ENCODE data around the gene OGFRL1.

OGFRL1 gene

DNA sequence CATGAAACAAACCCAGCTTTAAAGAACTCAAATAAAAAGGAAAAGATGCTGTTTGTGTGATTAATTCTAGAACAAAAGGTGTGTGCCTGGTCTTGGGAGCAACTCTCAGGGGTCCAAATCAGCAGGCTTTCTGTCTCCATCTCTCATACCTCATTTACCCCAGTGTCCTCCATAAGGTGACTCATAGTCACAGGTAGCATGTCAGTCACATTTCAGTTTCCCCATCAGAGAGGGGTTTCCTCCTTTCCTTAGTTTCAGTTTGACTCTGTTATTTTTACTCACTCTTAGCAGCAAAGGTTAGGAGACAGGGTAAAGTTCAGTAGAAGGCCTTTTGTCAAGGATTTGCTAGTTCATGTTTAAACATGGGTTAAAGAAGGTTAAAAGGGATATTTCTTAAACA lies 46.2 kb downstream of the OGFRL1 start:
- no peak for DNase-seq

DNA sequence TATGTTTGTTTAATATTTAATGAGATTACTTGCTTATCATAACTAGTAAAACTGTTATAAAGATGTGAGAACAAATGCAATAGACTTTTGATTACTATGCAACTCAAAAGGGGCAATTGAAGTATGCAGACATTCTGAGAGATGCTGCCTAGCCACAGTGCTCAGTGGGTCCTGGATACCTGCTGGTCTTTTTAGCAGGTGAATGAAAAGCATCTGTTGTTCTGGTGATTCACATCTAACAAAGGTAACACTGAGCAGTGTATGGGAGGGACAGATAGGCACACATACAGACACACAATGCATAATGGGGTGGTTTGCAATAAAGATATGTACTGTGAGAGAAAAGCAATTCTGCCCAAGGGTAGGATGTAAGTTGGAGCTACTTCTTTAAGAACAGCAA lies 46.9 kb downstream of the OGFRL1 start:
- DNase-seq, result no peak

DNA sequence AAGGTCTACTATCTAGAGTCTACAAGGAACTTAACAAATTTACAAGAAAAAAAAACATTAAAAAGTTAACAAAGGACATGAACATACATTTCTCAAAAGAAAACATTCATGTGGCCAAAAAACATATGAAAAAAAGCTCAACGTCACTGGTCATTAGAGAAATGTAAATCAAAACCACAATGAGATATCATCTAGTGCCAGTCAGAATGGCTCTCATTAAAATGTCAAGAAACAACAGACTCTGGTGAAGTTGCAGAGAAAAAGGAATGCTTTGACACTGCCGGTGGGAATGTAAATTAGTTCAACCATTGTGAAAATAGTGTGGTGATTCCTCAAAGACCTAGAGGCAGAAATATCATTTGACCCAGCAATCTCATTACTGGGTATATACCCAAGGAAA lies 48.3 kb downstream of the OGFRL1 start:
- no peak for DNase-seq

GRCh38 chr6:71338540-71339316 lies 50.1 kb downstream of the OGFRL1 start:
- no peak for DNase-seq

DNA sequence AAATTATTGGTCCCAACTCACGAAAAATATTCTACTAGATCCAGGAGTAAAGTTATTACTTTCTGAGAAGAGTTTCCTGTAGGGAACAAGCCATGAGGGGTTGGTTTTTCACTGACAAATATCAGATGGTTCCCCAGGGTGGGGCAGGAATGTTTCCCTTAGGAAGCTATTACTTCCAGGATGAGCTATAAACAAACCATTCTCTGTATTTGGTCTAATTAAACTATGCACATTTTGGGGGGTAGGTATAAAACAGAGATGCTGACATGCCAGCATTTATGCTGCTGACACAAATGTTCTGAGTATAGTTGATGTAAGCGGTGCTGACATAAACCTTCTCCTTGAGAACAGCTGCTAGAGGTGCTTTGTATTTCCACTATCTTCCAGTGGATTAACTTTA lies 54.2 kb downstream of the OGFRL1 start:
- DNase-seq, result no peak

DNA sequence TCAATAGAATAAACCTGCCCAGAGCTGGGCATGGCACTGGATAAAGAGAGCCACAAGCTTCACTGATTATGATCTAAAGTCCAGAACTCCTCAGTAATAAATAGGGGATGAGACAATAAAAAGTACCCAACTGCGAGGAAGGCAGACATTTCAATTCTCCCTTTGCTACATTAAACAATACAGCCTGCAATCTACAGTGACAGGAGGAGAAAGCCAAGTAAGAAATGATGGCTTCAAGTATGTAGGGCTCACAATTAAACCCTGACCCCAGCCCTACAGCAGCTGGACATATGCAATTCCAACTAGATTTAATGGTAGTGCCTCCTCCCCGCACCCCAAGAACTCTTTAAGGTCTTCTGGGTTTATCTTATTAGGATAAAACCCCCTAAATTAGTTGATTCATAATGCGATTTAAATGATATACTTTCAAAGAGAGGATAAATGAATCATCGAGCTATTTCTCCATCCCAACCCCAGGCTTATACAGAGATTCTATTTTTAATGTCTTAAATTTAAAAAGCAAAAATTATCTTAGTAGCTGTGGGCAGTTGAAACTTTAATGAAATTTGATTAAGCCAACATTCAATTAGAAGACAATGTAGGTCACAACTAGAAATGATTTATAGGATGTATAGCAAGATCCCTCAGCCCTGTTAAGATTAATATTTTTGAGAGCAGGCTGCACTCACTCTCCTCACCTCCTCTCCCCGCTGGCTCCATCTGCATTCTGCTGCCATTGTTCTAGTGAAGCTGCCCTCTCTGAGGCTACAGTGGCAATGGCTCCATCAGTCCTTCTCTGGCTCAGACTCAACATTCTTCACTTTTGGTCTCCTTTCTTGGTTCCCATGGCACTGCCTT lies 57.1 kb downstream of the OGFRL1 start:
- DNase-seq, result no peak

DNA sequence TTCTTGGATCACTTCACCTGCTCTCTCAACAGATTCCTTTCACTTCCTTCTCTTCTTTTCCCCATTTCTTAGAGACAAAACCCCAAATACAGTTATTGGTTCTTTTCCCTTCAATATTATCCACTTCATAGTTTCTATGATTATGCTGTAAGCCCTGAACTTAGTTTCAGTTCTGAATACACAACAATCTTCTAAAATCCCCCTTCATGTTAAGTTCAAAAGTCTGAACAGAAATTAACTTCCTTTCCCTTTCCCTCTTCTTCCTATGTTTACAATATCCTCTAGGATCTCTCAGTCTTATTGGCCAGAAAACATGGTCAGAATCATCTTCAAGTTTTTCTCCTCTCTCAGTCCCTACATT lies 57.7 kb downstream of the OGFRL1 start:
- no peak for DNase-seq

- DNase-seq, result peak; percentile 44
These were observed 58.5 kb downstream of the OGFRL1 start for GRCh38 chr6:71347119-71347518.

- DNase-seq, result peak; percentile 52
These were observed 60.8 kb downstream of the OGFRL1 start for GRCh38 chr6:71349395-71349794.

DNA sequence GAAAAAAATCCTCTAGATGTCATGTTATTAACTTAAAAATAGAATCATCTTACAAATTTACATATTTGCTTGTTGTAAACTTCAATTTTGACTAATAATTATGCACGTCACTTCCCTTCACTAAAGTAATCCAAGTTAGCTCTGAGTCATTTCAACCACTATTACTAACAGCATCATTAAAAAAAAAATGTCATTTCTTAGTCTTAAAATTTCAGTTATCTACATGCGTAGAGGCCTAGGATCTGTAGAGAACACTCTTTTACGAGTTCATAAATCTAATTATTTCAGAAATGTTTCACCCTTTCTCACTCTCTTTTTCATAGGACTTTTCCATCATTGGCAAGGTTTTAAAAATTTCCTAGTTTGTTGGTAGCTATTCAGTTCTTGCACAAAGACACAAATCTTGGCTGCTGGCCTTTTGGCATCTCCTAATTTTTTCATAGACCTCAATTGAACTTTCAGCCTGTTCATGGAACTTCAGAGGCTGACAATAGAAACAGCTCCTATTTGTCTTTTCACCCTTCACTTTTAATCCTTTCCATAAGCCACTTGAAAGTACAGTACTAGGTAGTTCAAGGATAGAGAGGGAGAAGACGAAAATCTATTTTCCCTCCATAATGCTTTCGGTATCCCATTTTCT lies 61.5 kb downstream of the OGFRL1 start:
- DNase-seq, result no peak

- DNase-seq, result no peak
These were observed 62.6 kb downstream of the OGFRL1 start for GRCh38 chr6:71351190-71351589.
